Trophoblast cell (in vitro differentiated cells and primary cell): Measurements from ENCODE around the gene ADGRF5.

Experiments
- DNase-seq, 2 donors: peaks; one replicate each; pipeline ENCODE4 v3.0.0-alpha.2; 2016
- H2AFZ ChIP-seq: 2 replicates; pipeline ENCODE4 v1.6.1; 2013; ENCODE audit warnings: low read length, moderate library complexity, mild to moderate bottlenecking; ENCODE audit not compliant: insufficient read depth, poor library complexity
- H2AK5ac ChIP-seq: 2 replicates; pipeline ENCODE4 v1.6.1; 2013; ENCODE audit warnings: mild to moderate bottlenecking, low read length
- H2BK120ac ChIP-seq: 2 replicates; pipeline ENCODE4 v1.6.1; 2013; ENCODE audit warnings: low read length, mild to moderate bottlenecking, moderate library complexity; ENCODE audit not compliant: insufficient read depth, poor library complexity
- H2BK12ac ChIP-seq: 2 replicates; pipeline ENCODE4 v1.6.1; 2013; ENCODE audit warnings: mild to moderate bottlenecking, low read length, moderate library complexity
- H2BK5ac ChIP-seq: 2 replicates; pipeline ENCODE4 v1.6.1; 2013; ENCODE audit warnings: low read length, low read depth, moderate library complexity, mild to moderate bottlenecking; ENCODE audit not compliant: poor library complexity
- H3K14ac ChIP-seq: 2 replicates; pipeline ENCODE4 v1.6.1; 2013; ENCODE audit warnings: mild to moderate bottlenecking, low read length
- H3K18ac ChIP-seq: 2 replicates; pipeline ENCODE4 v1.6.1; 2013; ENCODE audit warnings: mild to moderate bottlenecking, low read length
- H3K23ac ChIP-seq: 2 replicates; pipeline ENCODE4 v1.6.1; 2013; ENCODE audit warnings: low read length
- H3K27ac ChIP-seq: 2 replicates; pipeline ENCODE4 v1.5.1; 2013; ENCODE audit warnings: low read depth, mild to moderate bottlenecking, inconsistent platforms, low read length, moderate library complexity
- H3K27me3 ChIP-seq: 2 replicates; pipeline ENCODE4 v1.6.1; 2013; ENCODE audit warnings: inconsistent platforms, mild to moderate bottlenecking, low read length, moderate library complexity; ENCODE audit not compliant: insufficient read depth
- H3K36me3 ChIP-seq, 2 experiments: 1 replicate in 1 of 2; 2 replicates in 1 of 2; pipeline ENCODE4 v1.6.1; 2013; ENCODE audit warnings: low read length in 2 of 2, mild to moderate bottlenecking in 2 of 2, moderate library complexity in 1 of 2; ENCODE audit not compliant: insufficient read depth in 2 of 2, control insufficient read depth in 1 of 2
- H3K4ac ChIP-seq: 2 replicates; pipeline ENCODE4 v1.6.1; 2013; ENCODE audit warnings: low read depth, mild to moderate bottlenecking, low read length, moderate library complexity
- H3K4me1 ChIP-seq, 2 experiments: 1 replicate in 1 of 2; 2 replicates in 1 of 2; pipeline ENCODE4 v1.6.1; 2013; ENCODE audit warnings: low read length in 2 of 2, mild to moderate bottlenecking in 2 of 2, moderate library complexity in 1 of 2; ENCODE audit not compliant: insufficient read depth in 2 of 2, control insufficient read depth in 1 of 2
- H3K4me2 ChIP-seq: 2 replicates; pipeline ENCODE4 v1.6.1; 2013; ENCODE audit warnings: inconsistent platforms, mild to moderate bottlenecking, low read length, moderate library complexity
- H3K4me3 ChIP-seq: 2 replicates; pipeline ENCODE4 v1.5.1; 2013; ENCODE audit warnings: mild to moderate bottlenecking, low read depth, low read length, inconsistent platforms
- H3K79me1 ChIP-seq: one replicate; pipeline ENCODE4 v1.6.1; 2013; ENCODE audit warnings: low read length
- H3K79me2 ChIP-seq: 2 replicates; pipeline ENCODE4 v1.6.1; 2013; ENCODE audit warnings: low read length, mild to moderate bottlenecking; ENCODE audit not compliant: control insufficient read depth, insufficient read depth, poor library complexity
- H3K9ac ChIP-seq: 2 replicates; pipeline ENCODE4 v1.6.1; 2013; ENCODE audit warnings: mild to moderate bottlenecking, low read length
- H3K9me3 ChIP-seq: 2 replicates; pipeline ENCODE4 v1.6.1; 2013; ENCODE audit warnings: low read depth, mild to moderate bottlenecking, control low read depth, inconsistent platforms, low read length; ENCODE audit not compliant: insufficient read depth
- H4K12ac ChIP-seq: 2 replicates; pipeline ENCODE4 v1.6.1; 2013; ENCODE audit warnings: low read depth, mild to moderate bottlenecking, low read length, moderate library complexity
- H4K8ac ChIP-seq: 2 replicates; pipeline ENCODE4 v1.6.1; 2013; ENCODE audit warnings: low read depth, mild to moderate bottlenecking, low read length, moderate library complexity
- H4K91ac ChIP-seq: one replicate; pipeline ENCODE4 v1.6.1; 2013; ENCODE audit warnings: low read depth, mild to moderate bottlenecking, low read length, moderate library complexity
- WGBS: extraction: QIAGEN DNeasy Blood & Tissue Kit; methylation state at CpG from one replicate; pipeline ENCODE4 v1.1.7; 2013; ENCODE audit warnings: missing lambda C conversion rate; ENCODE audit not compliant: insufficient read length, insufficient coverage; ENCODE audit errors: extremely low coverage; 5-methylcytosine and 5-hydroxymethylcytosine counted together

ADGRF5 gene

DNA sequence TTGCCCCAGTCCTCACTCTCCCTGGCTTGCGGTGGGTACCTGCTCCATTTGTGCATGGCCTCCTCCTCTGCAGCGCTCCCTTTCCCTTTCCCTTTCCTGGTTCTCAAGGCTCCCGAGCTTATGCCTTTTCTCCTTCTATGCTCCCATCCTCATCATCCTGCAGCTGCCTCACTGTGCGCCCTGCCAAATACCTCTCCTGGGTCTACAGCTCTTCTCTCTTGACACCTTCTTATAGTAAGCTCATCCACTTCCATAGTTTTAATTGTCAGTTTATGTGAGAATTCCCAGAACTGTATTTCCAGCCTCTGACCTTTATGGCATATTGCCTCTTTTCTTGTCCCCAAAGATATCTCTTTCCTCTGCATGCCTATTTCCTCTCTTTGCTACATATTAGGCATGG is 5.9 kb downstream of the ADGRF5 start:
- no peak overlapping the region for H3K18ac ChIP-seq
- no peaks in the 10 kb centered on the region for H3K79me1 ChIP-seq
- no peak overlapping the region for H3K27ac ChIP-seq
- H3K14ac ChIP-seq, result no peak overlapping the region
- no CpG with 5 or more reads among the region's 4 CpGs for WGBS
- H2BK120ac ChIP-seq, result no peak overlapping the region
- H3K4me1 ChIP-seq, result no peaks in the 10 kb centered on the region
- no peak overlapping the region for H3K4ac ChIP-seq
- H4K12ac ChIP-seq, result no peak overlapping the region
- H3K4me3 ChIP-seq, result no peak overlapping the region
- H3K9me3 ChIP-seq, result no peaks in the 10 kb centered on the region
- no peak overlapping the region for H2AFZ ChIP-seq
- H3K36me3 ChIP-seq, result no peaks in the 10 kb centered on the region
- no peaks in the 10 kb centered on the region for H3K79me2 ChIP-seq
- no peak for DNase-seq
- H2BK5ac ChIP-seq, result no peak overlapping the region
- no peak overlapping the region for H3K9ac ChIP-seq
- H2AK5ac ChIP-seq, result no peak overlapping the region
- no peak overlapping the region for H3K23ac ChIP-seq
- H2BK12ac ChIP-seq, result no peak overlapping the region
- no peak overlapping the region for H4K8ac ChIP-seq
- no peak overlapping the region for H3K4me2 ChIP-seq
- no peaks in the 10 kb centered on the region for H3K27me3 ChIP-seq
- no peak overlapping the region for H4K91ac ChIP-seq

DNA sequence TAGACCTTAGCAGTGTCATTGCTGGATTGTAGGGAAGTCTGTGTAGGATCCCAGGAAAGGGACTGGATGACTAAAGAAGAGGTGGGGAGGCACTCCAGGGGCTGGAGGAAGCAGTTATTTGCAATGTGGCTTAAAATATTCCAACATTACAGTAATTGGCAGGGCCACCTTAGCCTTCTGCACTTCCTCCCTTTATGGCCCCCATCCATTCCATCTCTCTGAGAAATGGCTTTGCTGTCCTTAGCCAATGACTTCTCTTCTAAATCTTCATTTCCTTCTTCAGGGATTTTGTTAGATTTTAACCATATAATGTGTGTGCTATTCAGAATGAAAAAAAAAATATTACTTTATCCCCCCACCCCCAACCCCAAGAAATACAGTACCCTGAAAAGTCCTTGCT is 6.4 kb downstream of the ADGRF5 start:
- Histone ChIP-seq H3K23ac (no peak overlapping the region), H3K4me2 (no peak overlapping the region), H3K18ac (no peak overlapping the region), H3K27me3 (no peaks in the 10 kb centered on the region), H4K12ac (no peak overlapping the region), H3K4ac (no peak overlapping the region), H2BK5ac (no peak overlapping the region), H2AK5ac (no peak overlapping the region), H4K8ac (no peak overlapping the region), H3K14ac (no peak overlapping the region), H2BK12ac (no peak overlapping the region), H2AFZ (no peak overlapping the region), H3K79me1 (no peaks in the 10 kb centered on the region), H3K9me3 (no peaks in the 10 kb centered on the region), H3K4me3 (no peak overlapping the region), H3K27ac (no peak overlapping the region), H3K79me2 (no peaks in the 10 kb centered on the region), H3K9ac (no peak overlapping the region), H3K4me1 (no peaks in the 10 kb centered on the region), H4K91ac (no peak overlapping the region), H2BK120ac (no peak overlapping the region), H3K36me3 (no peaks in the 10 kb centered on the region)
- no peak for DNase-seq

DNA sequence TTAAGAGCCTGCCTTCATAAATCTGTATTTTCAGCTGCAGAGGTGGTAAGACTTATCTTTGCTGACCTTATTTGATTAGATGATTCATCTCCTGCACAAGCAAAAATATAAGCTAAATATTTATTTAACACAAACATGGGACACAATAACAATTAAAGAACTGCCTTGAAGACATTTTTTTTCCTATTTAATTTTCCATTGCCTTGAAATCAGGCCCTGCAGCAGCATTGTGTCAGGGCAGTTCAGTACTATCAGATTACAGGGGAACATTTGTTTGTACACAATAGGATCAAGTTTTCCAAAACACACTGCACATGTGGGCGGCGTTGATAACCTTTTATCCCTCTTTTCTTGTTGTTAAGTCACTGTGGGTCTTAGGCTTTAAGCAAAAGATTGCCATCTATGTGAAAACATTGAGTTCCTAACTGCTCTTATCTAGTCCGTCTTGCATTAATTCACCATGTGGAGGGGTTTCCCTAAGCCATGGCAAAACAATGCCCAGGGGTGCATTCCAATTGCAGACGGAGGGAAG is 7.4 kb downstream of the ADGRF5 start:
- Histone ChIP-seq H3K23ac (no peak overlapping the region), H2AK5ac (no peak overlapping the region), H3K4ac (no peak overlapping the region), H3K4me2 (no peak overlapping the region), H3K4me1 (no peaks in the 10 kb centered on the region), H3K9me3 (no peaks in the 10 kb centered on the region), H3K79me1 (no peaks in the 10 kb centered on the region), H4K91ac (no peak overlapping the region), H3K27ac (no peak overlapping the region), H3K9ac (no peak overlapping the region), H2BK120ac (no peak overlapping the region), H3K18ac (no peak overlapping the region), H4K12ac (no peak overlapping the region), H3K4me3 (no peak overlapping the region), H2BK5ac (no peak overlapping the region), H3K79me2 (no peaks in the 10 kb centered on the region), H3K14ac (no peak overlapping the region), H2AFZ (no peak overlapping the region), H3K36me3 (no peaks in the 10 kb centered on the region), H4K8ac (no peak overlapping the region), H2BK12ac (no peak overlapping the region), H3K27me3 (no peaks in the 10 kb centered on the region)
- WGBS, result no CpG with 5 or more reads among the region's 4 CpGs
- peak in 1 of 2 donors; percentile 25 for DNase-seq

DNA sequence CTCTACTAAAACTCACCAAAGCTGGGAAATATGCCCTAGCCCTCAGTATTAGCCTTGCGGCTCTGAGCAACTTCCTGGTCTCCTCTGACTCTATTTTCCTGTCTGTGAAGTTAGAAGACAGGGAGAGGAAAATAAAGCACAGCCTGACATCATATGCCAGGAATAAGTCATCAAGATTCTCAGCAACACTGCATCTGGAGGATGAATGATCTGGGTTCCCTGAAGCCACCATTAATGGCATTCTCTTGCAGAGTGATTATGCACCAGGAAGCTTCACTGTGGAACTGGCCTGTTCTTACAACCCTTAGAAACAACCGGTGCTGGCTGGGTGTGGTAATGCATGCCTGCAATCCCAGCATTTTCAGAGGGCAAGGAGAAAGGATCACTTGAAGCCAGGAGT is 12.4 kb downstream of the ADGRF5 start:
- H3K18ac ChIP-seq, result no peak overlapping the region
- no peak overlapping the region for H3K27ac ChIP-seq
- no peak overlapping the region for H3K23ac ChIP-seq
- H3K4ac ChIP-seq, result no peak overlapping the region
- DNase-seq, result peak in 1 of 2 donors; percentile 49
- no peak overlapping the region for H3K9ac ChIP-seq
- no peaks in the 10 kb centered on the region for H3K79me1 ChIP-seq
- H3K14ac ChIP-seq, result no peak overlapping the region
- no peak overlapping the region for H2AFZ ChIP-seq
- no peaks in the 10 kb centered on the region for H3K36me3 ChIP-seq
- no peaks in the 10 kb centered on the region for H3K79me2 ChIP-seq
- H3K27me3 ChIP-seq, result no peaks in the 10 kb centered on the region
- no peak overlapping the region for H4K8ac ChIP-seq
- no peak overlapping the region for H2AK5ac ChIP-seq
- WGBS, result no CpG with 5 or more reads among the region's 2 CpGs
- H2BK12ac ChIP-seq, result no peak overlapping the region
- H4K12ac ChIP-seq, result no peak overlapping the region
- no peaks in the 10 kb centered on the region for H3K4me1 ChIP-seq
- no peaks in the 10 kb centered on the region for H3K9me3 ChIP-seq
- H2BK5ac ChIP-seq, result no peak overlapping the region
- no peak overlapping the region for H3K4me2 ChIP-seq
- no peak overlapping the region for H3K4me3 ChIP-seq
- no peak overlapping the region for H2BK120ac ChIP-seq
- no peak overlapping the region for H4K91ac ChIP-seq
